Thyroid gland (tissue), 4 donors: ENCODE measurements around the gene KIAA1549. TPM values are rescaled to one million over a fixed set of nuclear protein-coding genes. Genes with fewer than 3 reads are reported as not detected.

ENCODE experiments used
- DNase-seq, 2 donors: peaks; one replicate each; pipeline ENCODE4 v3.0.0-alpha.2; 2019
- H3K27ac ChIP-seq, 3 donors: fragments of 200-600 bp; sonication (generic); 1 replicate in 2 of 3; 2 replicates in 1 of 3; pipeline ENCODE4 v1.5.1; 2016 to 2019; ENCODE audit warnings: mild to moderate bottlenecking in 1 of 3, moderate library complexity in 1 of 3
- H3K27me3 ChIP-seq: fragments of 200-600 bp; sonication (generic); one replicate; pipeline ENCODE4 v1.5.1; 2019
- H3K36me3 ChIP-seq, 2 donors: fragments of 200-600 bp; sonication (generic); one replicate each; pipeline ENCODE4 v1.5.1; 2016 to 2019
- H3K4me1 ChIP-seq, 2 donors: fragments of 200-600 bp; sonication (generic); one replicate each; pipeline ENCODE4 v1.5.1; 2017 to 2019
- H3K4me3 ChIP-seq, 3 donors: fragments of 200-600 bp; sonication (generic); replicated peaks in 1 of 3; 1 replicate in 2 of 3; 2 replicates in 1 of 3; pipeline ENCODE4 v1.5.1; 2016; ENCODE audit warnings: mild to moderate bottlenecking in 1 of 3
- H3K9me3 ChIP-seq: fragments of 200-600 bp; sonication (generic); one replicate; pipeline ENCODE4 v1.5.1; 2017
- POLR2A ChIP-seq, 2 donors: fragments of 450-650 bp; IDR thresholded peaks; one replicate each; pipeline ENCODE4 v1.6.1; 2017; ENCODE audit warnings: antibody characterized with exemption in 2 of 2, mild to moderate bottlenecking in 2 of 2, moderate library complexity in 1 of 2
- WGBS, 2 donors: methylation state at CpG; one replicate each; pipeline ENCODE4 v1.1.5; 2017; 5-methylcytosine and 5-hydroxymethylcytosine counted together
- intact Hi-C: fragments of 100-400 bp; cut with DNase I; formaldehyde crosslinking; loops from one replicate; pipeline ENCODE4 v1.15.1; 2023
- total RNA-seq, 4 donors: library from RNA; depleted of rRNA; stranded (reverse); fragments of >200 nt; gene quantifications; one replicate each; pipeline ENCODE4 v1.2.3, GENCODE V29; 2016
- TF ChIP-seq, protein P1 (sequence below), 6 experiments: fragments of 200-600 bp in 3 of 6; fragments of 450-650 bp in 3 of 6; sonication (generic) in 3 of 6; IDR thresholded peaks; one replicate each; pipeline ENCODE4 v1.5.1; 2016 to 2019; ENCODE audit warnings: antibody characterized with exemption in 6 of 6, mild to moderate bottlenecking in 2 of 6, inconsistent platforms in 1 of 6, moderate library complexity in 1 of 6

The KIAA1549 gene
- total RNA-seq, 4 donors from 2014 or later, result 1.2 to 3.9 (median 2.6) TPM

DNA sequence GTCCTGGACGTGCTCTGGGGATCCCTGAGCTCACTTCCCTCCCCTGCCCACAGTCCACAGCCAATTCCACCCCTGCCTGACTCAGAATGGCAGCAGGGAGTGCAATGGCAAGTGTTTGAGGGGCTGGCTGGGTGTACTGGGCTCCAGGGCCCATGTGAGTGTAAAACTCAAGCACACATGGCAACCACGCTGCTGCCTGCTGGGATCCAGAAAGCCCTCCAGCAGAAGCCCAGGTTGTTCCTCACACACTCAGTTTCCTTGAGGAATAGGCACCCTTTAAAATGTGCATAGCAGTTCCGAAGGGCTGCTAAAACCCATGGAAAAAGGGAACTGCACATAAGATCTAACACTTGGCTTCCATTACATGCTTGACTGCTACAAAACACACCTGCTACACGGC, 171.8 kb downstream of the KIAA1549 start:
- TF ChIP-seq POLR2A (IDR thresholded peaks at IDR 0.05), result no peak
- TF ChIP-seq, protein P1, sequence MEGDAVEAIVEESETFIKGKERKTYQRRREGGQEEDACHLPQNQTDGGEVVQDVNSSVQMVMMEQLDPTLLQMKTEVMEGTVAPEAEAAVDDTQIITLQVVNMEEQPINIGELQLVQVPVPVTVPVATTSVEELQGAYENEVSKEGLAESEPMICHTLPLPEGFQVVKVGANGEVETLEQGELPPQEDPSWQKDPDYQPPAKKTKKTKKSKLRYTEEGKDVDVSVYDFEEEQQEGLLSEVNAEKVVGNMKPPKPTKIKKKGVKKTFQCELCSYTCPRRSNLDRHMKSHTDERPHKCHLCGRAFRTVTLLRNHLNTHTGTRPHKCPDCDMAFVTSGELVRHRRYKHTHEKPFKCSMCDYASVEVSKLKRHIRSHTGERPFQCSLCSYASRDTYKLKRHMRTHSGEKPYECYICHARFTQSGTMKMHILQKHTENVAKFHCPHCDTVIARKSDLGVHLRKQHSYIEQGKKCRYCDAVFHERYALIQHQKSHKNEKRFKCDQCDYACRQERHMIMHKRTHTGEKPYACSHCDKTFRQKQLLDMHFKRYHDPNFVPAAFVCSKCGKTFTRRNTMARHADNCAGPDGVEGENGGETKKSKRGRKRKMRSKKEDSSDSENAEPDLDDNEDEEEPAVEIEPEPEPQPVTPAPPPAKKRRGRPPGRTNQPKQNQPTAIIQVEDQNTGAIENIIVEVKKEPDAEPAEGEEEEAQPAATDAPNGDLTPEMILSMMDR (IDR thresholded peaks at IDR 0.05), result no peak
- 86 to 87% methylated on average over 3 to 4 of the region's 4 CpGs for WGBS, 2 donors
- H3K4me3 ChIP-seq, result no peak overlapping the region
- no peak overlapping the region for H3K27ac ChIP-seq
- H3K27me3 ChIP-seq, result no peaks in the 10 kb centered on the region
- H3K4me1 ChIP-seq, result no peaks in the 10 kb centered on the region
- intact Hi-C loops, result no loop called here
- H3K36me3 ChIP-seq, result no peaks in the 10 kb centered on the region
- H3K9me3 ChIP-seq, result no peaks in the 10 kb centered on the region
- no peak for DNase-seq

DNA sequence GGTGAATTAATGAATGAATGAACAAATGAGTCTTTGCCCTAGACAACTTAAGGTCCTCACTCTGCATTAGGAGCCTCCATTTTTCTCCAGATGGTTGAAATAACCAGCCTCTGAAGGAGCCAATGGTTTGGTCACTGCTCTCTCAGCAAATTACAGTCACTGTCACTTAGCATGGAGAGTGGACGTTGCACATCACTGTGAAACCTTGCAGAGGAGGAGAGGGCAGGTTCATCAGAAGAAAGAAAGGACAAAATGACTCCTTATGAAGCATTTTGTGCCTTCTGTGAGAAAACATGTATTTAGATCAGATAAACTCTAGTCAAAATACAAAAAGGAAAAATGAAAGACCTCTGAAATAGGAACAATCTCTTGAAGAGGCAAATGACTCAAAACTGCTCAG, 176.6 kb downstream of the KIAA1549 start:
- DNase-seq, result no peak
- Histone ChIP-seq H3K4me3 (no peak overlapping the region), H3K9me3 (no peaks in the 10 kb centered on the region), H3K36me3 (no peaks in the 10 kb centered on the region), H3K27ac (no peak overlapping the region), H3K4me1 (no peaks in the 10 kb centered on the region), H3K27me3 (no peaks in the 10 kb centered on the region)
- intact Hi-C loops, result no loop called here
- TF ChIP-seq, protein P1 (IDR thresholded peaks at IDR 0.05), result no peak
- TF ChIP-seq POLR2A (IDR thresholded peaks at IDR 0.05), result no peak
- WGBS, 2 donors, result 83 to 87% methylated on average over 1 of the region's 1 CpG

DNA sequence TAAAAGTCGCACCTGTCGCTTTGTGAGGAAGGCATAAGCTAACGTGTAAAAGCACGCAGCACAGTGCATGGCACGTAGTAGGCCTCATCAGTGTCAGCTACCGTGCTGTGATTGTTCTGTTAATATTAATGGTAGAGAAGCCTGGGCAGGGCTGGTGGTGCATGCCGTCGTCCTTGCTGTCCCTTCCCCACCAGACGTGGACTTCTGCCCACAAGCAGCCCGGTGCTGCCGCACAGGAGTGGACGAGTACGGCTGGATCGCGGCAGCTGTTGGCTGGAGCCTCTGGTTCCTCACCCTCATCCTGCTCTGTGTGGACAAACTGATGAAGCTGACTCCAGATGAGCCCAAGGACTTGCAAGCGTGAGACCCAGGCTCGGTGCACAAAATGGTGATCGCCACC, 178.5 kb downstream of the KIAA1549 start:
- H3K36me3 ChIP-seq, result no peaks in the 10 kb centered on the region
- no peak overlapping the region for H3K4me3 ChIP-seq
- intact Hi-C loops, result no loop called here
- H3K27ac ChIP-seq, result no peak overlapping the region
- H3K4me1 ChIP-seq, result no peaks in the 10 kb centered on the region
- TF ChIP-seq, protein P1 (IDR thresholded peaks at IDR 0.05), result no peak
- no peak for TF ChIP-seq POLR2A (IDR thresholded peaks at IDR 0.05)
- no peaks in the 10 kb centered on the region for H3K9me3 ChIP-seq
- 91 to 94% methylated on average over 16 to 18 of the region's 18 CpGs for WGBS, 2 donors
- H3K27me3 ChIP-seq, result no peaks in the 10 kb centered on the region
- DNase-seq, result no peak

DNA sequence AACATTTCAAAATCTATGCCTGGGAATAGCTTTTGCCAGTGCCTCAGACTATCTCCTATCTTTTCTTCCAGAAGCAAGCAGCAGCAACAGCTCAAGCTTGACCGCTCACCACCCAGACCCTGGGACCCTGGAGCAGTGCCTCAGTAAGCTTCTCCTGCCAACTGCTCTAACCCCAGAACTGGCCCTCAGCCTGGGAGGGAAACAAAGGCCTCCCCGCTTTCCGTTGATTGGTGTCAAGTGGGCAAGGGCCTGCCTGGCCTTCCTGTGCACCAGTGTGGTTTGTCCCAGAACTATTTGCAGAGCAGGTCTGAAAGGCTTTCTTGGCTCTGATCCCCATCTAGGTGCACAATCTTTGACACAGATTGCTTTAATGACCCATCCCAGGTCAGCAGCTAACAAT, 179.9 kb downstream of the KIAA1549 start:
- Histone ChIP-seq H3K27ac (no peak overlapping the region), H3K9me3 (no peaks in the 10 kb centered on the region), H3K27me3 (no peaks in the 10 kb centered on the region), H3K4me1 (no peaks in the 10 kb centered on the region), H3K36me3 (no peaks in the 10 kb centered on the region), H3K4me3 (no peak overlapping the region)
- WGBS, 2 donors, result 82 to 83% methylated on average over 3 of the region's 3 CpGs
- intact Hi-C loops, result no loop called here
- no peak for DNase-seq
- no peak for TF ChIP-seq POLR2A (IDR thresholded peaks at IDR 0.05)
- TF ChIP-seq, protein P1 (IDR thresholded peaks at IDR 0.05), result no peak

DNA sequence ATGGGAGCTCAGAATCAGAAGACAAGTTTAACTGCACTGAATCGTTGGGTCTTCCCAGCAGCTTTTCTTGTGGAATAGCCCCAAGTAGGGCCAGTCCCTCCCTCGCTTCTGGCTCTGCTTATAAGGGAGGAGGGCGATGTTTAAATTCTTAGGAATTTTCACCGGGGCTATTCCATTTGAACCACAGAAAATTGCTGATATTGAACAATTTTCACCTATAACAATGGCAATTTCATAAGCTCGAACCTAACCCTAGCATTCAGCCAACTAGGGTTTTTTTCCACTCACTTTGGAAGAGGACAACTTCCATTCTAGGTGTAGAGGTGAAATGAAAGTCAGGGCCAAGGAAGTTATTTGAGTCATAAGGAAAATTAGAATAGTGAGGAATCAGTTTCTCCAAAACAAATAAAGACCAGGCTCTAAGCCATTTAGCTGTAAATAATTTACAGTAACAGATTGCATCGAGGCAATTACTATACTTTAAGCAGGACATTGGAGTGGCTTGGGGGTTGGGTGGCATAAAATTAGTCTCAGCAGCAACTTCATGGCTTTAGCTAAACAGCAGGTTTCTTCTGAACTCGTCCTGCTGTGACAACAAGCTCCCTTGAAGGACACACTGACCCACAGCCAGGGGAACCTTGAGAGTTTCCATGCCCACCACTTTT, 181.7 kb downstream of the KIAA1549 start:
- H3K4me1 ChIP-seq, result no peaks in the 10 kb centered on the region
- 62% methylated on average over 7 of the region's 7 CpGs for WGBS, 2 donors
- no peak overlapping the region for H3K4me3 ChIP-seq
- H3K36me3 ChIP-seq, result no peaks in the 10 kb centered on the region
- no peaks in the 10 kb centered on the region for H3K9me3 ChIP-seq
- no peaks in the 10 kb centered on the region for H3K27me3 ChIP-seq
- intact Hi-C loops, result no loop called here
- no peak overlapping the region for H3K27ac ChIP-seq
- no peak for DNase-seq
- no peak for TF ChIP-seq POLR2A (IDR thresholded peaks at IDR 0.05)
- TF ChIP-seq, protein P1 (IDR thresholded peaks at IDR 0.05), result no peak
